SU-DHL-6 (cell line): ENCODE results near the gene OLIG1.

ENCODE experiments used
- H2AFZ ChIP-seq: fragments of 200-600 bp; sonication (generic); 2 replicates; pipeline ENCODE4 v1.6.1; 2014; ENCODE audit warnings: low read depth, mild to moderate bottlenecking, moderate library complexity, mixed read lengths, antibody characterized with exemption, low read length; ENCODE audit not compliant: severe bottlenecking
- H3F3A ChIP-seq: fragments of 200-600 bp; shearing (Covaris generic); 2 replicates; pipeline ENCODE4 v1.6.0; 2016; ENCODE audit warnings: antibody characterized with exemption, mild to moderate bottlenecking; ENCODE audit not compliant: insufficient read depth
- H3K27ac ChIP-seq: fragments of 200-600 bp; sonication (generic); 2 replicates; pipeline ENCODE4 v1.5.1; 2016; ENCODE audit warnings: low read depth, mild to moderate bottlenecking, low read length, moderate library complexity, mixed read lengths
- H3K27me3 ChIP-seq: fragments of 200-600 bp; sonication (generic), shearing (Covaris generic); 2 replicates; pipeline ENCODE4 v1.6.0; 2014; ENCODE audit warnings: mild to moderate bottlenecking, low read length
- H3K36me3 ChIP-seq: fragments of 200-600 bp; sonication (generic); 2 replicates; pipeline ENCODE4 v1.6.1; 2014; ENCODE audit warnings: mild to moderate bottlenecking, low read length, mixed read lengths
- H3K4me2 ChIP-seq: fragments of 300-600, 200-600 bp; shearing (Covaris generic), sonication (generic); 2 replicates; pipeline ENCODE4 v1.6.0; 2014; ENCODE audit warnings: low read length, low read depth, mild to moderate bottlenecking; ENCODE audit not compliant: poor library complexity, severe bottlenecking
- H3K4me3 ChIP-seq: fragments of 200-600 bp; sonication (generic); 2 replicates; pipeline ENCODE4 v1.5.1; 2014; ENCODE audit warnings: antibody characterized with exemption, low read length, mild to moderate bottlenecking, mixed read lengths; ENCODE audit not compliant: insufficient read depth, poor library complexity, severe bottlenecking
- H3K79me2 ChIP-seq: fragments of 200-600 bp; sonication (generic); 2 replicates; pipeline ENCODE4 v1.6.1; 2014; ENCODE audit warnings: mild to moderate bottlenecking, low read length, moderate library complexity; ENCODE audit not compliant: insufficient read depth
- H3K9ac ChIP-seq: fragments of 200-600 bp; sonication (generic); 2 replicates; pipeline ENCODE4 v1.7.0; 2014; ENCODE audit warnings: mild to moderate bottlenecking, low read length
- H3K9me2 ChIP-seq: fragments of 200-600 bp; sonication (generic); replicated peaks from 2 replicates; pipeline ENCODE4 v1.6.1; 2014; ENCODE audit warnings: low read length; ENCODE audit not compliant: insufficient read depth
- H3K9me3 ChIP-seq: fragments of 200-600 bp; sonication (generic); 2 replicates; pipeline ENCODE4 v1.6.1; 2014; ENCODE audit warnings: low read length, mixed read lengths; ENCODE audit not compliant: insufficient read depth
- H4K20me1 ChIP-seq: fragments of 200-600 bp; sonication (generic); 2 replicates; pipeline ENCODE4 v1.6.1; 2014; ENCODE audit warnings: low read depth, mild to moderate bottlenecking, antibody characterized with exemption, low read length, moderate library complexity, mixed read lengths
- CTCF ChIP-seq: fragments of 200-600 bp; sonication (generic); IDR thresholded peaks from one replicate; pipeline ENCODE4 v1.5.1; 2017; ENCODE audit warnings: antibody characterized with exemption, mild to moderate bottlenecking, low read length, moderate library complexity; ENCODE audit not compliant: insufficient read depth, poor library complexity, severe bottlenecking
- EZH2phosphoT487 ChIP-seq: fragments of 200-600 bp; sonication (generic), shearing (Covaris generic); conservative IDR thresholded peaks from 2 replicates; pipeline ENCODE4 v1.6.1; 2018; ENCODE audit warnings: mild to moderate bottlenecking, antibody characterized with exemption, low read length, moderate library complexity, mixed read lengths

OLIG1 gene

GRCh38 chr21:33033961-33034413, 36.0 kb upstream of the OLIG1 start:
- H3K27ac ChIP-seq, result no peak overlapping the region
- no peak overlapping the region for H2AFZ ChIP-seq
- H3K9me2 ChIP-seq, result no peaks in the 10 kb centered on the region
- H3K36me3 ChIP-seq, result no peaks in the 10 kb centered on the region
- H3K4me3 ChIP-seq, result no peak overlapping the region
- H3K79me2 ChIP-seq, result no peaks in the 10 kb centered on the region
- TF ChIP-seq EZH2phosphoT487 (no peak), CTCF (no peak)
- no peaks in the 10 kb centered on the region for H3F3A ChIP-seq
- no peak overlapping the region for H3K4me2 ChIP-seq
- no peaks in the 10 kb centered on the region for H3K9me3 ChIP-seq
- H3K27me3 ChIP-seq, result no peaks in the 10 kb centered on the region
- H4K20me1 ChIP-seq, result no peaks in the 10 kb centered on the region
- H3K9ac ChIP-seq, result no peak overlapping the region

GRCh38 chr21:33035147-33035546, 34.8 kb upstream of the OLIG1 start:
- Histone ChIP-seq H3K27me3 (no peaks in the 10 kb centered on the region), H3K27ac (no peak overlapping the region), H2AFZ (no peak overlapping the region), H3K9me2 (no peaks in the 10 kb centered on the region), H3F3A (no peaks in the 10 kb centered on the region), H3K36me3 (no peaks in the 10 kb centered on the region), H3K4me2 (no peak overlapping the region), H3K79me2 (no peaks in the 10 kb centered on the region), H3K9me3 (no peaks in the 10 kb centered on the region), H4K20me1 (no peaks in the 10 kb centered on the region), H3K9ac (no peak overlapping the region), H3K4me3 (no peak overlapping the region)
- no peak for TF ChIP-seq CTCF
- TF ChIP-seq EZH2phosphoT487, result no peak

- Histone ChIP-seq H3K4me2 (no peak overlapping the region), H3K27ac (no peak overlapping the region)
- no peak for TF ChIP-seq CTCF
- TF ChIP-seq EZH2phosphoT487, result no peak
These were observed 33.3 kb upstream of the OLIG1 start for GRCh38 chr21:33036430-33037162.

More at GRCh38 chr21:33036430-33037162, 33.3 kb upstream of the OLIG1 start:
- no peaks in the 10 kb centered on the region for H3K9me2 ChIP-seq
- H3K36me3 ChIP-seq, result no peaks in the 10 kb centered on the region
- no peaks in the 10 kb centered on the region for H4K20me1 ChIP-seq
- no peak overlapping the region for H3K4me3 ChIP-seq
- no peak overlapping the region for H3K9ac ChIP-seq
- H3K79me2 ChIP-seq, result no peaks in the 10 kb centered on the region
- H2AFZ ChIP-seq, result no peak overlapping the region
- no peaks in the 10 kb centered on the region for H3K9me3 ChIP-seq
- no peaks in the 10 kb centered on the region for H3F3A ChIP-seq
- no peaks in the 10 kb centered on the region for H3K27me3 ChIP-seq
